GM12878 (cell line): ENCODE data around the gene ACTL7A. TPM values are rescaled to one million over a fixed set of nuclear protein-coding genes. Genes with fewer than 3 reads are reported as not detected.

ENCODE experiments used
- BCL11A ChIP-seq: IDR thresholded peaks from 2 replicates; pipeline ENCODE4 v1.6.1; 2011; ENCODE audit warnings: low read depth, low read length
- MTA2 ChIP-seq: fragments of 450-650 bp; IDR thresholded peaks from 2 replicates; pipeline ENCODE4 v1.6.1; 2016; ENCODE audit warnings: low read depth, mild to moderate bottlenecking, moderate library complexity
- polyA plus RNA-seq, 11 experiments: library from polyadenylated mRNA; depleted of rRNA in 4 of 11; unstranded in 6 of 11; stranded (reverse) in 5 of 11; fragments of >200 nt; fragmentation: Nextera tagmentation in 4 of 11; fragmentation: Illumina TruSeq in 1 of 11; extraction: Ambion mirVana in 4 of 11; extraction: Trizol in 1 of 11; gene quantifications; 1 replicate in 1 of 11; 2 replicates in 10 of 11; pipeline versions ENCODE4 v1.2.1 to v1.2.3, GENCODE V29; 2011 to 2016; ENCODE audit warnings: inconsistent platforms in 2 of 11, missing spikeins in 2 of 11, low read depth in 1 of 11
- total RNA-seq, 4 experiments: library from RNA; depleted of rRNA in 3 of 4; stranded (reverse); fragments of >200 nt in 3 of 4; fragmentation: Illumina TruSeq in 1 of 4; extraction: Trizol in 1 of 4; gene quantifications; 2 replicates each; pipeline versions ENCODE4 v1.2.1 to v1.2.3, GENCODE V29; 2013 to 2021
- TF ChIP-seq, protein P1 (sequence below): fragments of 450-650 bp; formaldehyde crosslinking; IDR thresholded peaks from 2 replicates; pipeline ENCODE4 v1.5.0; 2022; ENCODE audit warnings: mild to moderate bottlenecking, missing genetic modification characterization
- TF ChIP-seq, protein P2 (sequence below): fragments of 450-650 bp; IDR thresholded peaks from 2 replicates; pipeline ENCODE4 v1.6.1; 2018; ENCODE audit warnings: borderline replicate concordance, mild to moderate bottlenecking; ENCODE audit not compliant: partially characterized antibody
- TF ChIP-seq, protein P3 (sequence below): IDR thresholded peaks from 2 replicates; pipeline ENCODE4 v1.6.1; 2011; ENCODE audit warnings: borderline replicate concordance, low read depth, mild to moderate bottlenecking, moderate library complexity, mixed read lengths, low read length; ENCODE audit not compliant: insufficient read depth; ENCODE audit errors: extremely low read length
- TF ChIP-seq, protein P4 (sequence below): fragments of 450-650 bp; IDR thresholded peaks from 2 replicates; pipeline ENCODE4 v1.6.1; 2017; ENCODE audit warnings: mild to moderate bottlenecking, moderate library complexity

ACTL7A gene
- total and polyA plus RNA-seq, 10 of the 15 experiments (the other 5 are each of a cell fraction or from before 2014, with no cell fraction given), result not detected

DNA sequence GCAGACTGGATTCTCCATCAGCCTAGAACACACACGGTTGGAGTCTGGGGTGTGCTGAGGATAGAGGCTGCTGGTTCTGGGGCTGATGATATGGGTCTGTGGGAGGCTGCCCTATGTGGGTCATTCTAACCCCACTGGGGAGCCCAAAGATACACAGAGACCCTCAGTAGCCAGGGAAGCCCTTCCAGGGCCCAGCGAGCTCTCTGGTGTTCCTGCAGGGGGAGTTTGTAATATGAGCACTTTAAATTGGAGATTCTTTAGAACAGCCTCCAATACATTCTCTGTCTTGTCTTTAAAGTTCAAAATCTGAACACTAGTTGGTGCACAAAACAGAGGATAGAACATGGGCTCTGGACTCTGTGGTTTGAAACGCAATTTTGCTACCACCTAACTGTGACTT is 2.4 kb downstream of the ACTL7A start (continued):
- TF ChIP-seq, protein P1, sequence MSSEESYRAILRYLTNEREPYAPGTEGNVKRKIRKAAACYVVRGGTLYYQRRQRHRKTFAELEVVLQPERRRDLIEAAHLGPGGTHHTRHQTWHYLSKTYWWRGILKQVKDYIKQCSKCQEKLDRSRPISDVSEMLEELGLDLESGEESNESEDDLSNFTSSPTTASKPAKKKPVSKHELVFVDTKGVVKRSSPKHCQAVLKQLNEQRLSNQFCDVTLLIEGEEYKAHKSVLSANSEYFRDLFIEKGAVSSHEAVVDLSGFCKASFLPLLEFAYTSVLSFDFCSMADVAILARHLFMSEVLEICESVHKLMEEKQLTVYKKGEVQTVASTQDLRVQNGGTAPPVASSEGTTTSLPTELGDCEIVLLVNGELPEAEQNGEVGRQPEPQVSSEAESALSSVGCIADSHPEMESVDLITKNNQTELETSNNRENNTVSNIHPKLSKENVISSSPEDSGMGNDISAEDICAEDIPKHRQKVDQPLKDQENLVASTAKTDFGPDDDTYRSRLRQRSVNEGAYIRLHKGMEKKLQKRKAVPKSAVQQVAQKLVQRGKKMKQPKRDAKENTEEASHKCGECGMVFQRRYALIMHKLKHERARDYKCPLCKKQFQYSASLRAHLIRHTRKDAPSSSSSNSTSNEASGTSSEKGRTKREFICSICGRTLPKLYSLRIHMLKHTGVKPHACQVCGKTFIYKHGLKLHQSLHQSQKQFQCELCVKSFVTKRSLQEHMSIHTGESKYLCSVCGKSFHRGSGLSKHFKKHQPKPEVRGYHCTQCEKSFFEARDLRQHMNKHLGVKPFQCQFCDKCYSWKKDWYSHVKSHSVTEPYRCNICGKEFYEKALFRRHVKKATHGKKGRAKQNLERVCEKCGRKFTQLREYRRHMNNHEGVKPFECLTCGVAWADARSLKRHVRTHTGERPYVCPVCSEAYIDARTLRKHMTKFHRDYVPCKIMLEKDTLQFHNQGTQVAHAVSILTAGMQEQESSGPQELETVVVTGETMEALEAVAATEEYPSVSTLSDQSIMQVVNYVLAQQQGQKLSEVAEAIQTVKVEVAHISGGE, result no peak
- TF ChIP-seq, protein P2, sequence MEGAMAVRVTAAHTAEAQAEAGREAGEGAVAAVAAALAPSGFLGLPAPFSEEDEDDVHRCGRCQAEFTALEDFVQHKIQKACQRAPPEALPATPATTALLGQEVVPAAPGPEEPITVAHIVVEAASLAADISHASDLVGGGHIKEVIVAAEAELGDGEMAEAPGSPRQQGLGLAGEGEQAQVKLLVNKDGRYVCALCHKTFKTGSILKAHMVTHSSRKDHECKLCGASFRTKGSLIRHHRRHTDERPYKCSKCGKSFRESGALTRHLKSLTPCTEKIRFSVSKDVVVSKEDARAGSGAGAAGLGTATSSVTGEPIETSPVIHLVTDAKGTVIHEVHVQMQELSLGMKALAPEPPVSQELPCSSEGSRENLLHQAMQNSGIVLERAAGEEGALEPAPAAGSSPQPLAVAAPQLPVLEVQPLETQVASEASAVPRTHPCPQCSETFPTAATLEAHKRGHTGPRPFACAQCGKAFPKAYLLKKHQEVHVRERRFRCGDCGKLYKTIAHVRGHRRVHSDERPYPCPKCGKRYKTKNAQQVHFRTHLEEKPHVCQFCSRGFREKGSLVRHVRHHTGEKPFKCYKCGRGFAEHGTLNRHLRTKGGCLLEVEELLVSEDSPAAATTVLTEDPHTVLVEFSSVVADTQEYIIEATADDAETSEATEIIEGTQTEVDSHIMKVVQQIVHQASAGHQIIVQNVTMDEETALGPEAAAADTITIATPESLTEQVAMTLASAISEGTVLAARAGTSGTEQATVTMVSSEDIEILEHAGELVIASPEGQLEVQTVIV, result no peak
- TF ChIP-seq MTA2, result no peak
- TF ChIP-seq, protein P3, sequence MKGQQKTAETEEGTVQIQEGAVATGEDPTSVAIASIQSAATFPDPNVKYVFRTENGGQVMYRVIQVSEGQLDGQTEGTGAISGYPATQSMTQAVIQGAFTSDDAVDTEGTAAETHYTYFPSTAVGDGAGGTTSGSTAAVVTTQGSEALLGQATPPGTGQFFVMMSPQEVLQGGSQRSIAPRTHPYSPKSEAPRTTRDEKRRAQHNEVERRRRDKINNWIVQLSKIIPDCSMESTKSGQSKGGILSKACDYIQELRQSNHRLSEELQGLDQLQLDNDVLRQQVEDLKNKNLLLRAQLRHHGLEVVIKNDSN, result no peak
- TF ChIP-seq, protein P4, sequence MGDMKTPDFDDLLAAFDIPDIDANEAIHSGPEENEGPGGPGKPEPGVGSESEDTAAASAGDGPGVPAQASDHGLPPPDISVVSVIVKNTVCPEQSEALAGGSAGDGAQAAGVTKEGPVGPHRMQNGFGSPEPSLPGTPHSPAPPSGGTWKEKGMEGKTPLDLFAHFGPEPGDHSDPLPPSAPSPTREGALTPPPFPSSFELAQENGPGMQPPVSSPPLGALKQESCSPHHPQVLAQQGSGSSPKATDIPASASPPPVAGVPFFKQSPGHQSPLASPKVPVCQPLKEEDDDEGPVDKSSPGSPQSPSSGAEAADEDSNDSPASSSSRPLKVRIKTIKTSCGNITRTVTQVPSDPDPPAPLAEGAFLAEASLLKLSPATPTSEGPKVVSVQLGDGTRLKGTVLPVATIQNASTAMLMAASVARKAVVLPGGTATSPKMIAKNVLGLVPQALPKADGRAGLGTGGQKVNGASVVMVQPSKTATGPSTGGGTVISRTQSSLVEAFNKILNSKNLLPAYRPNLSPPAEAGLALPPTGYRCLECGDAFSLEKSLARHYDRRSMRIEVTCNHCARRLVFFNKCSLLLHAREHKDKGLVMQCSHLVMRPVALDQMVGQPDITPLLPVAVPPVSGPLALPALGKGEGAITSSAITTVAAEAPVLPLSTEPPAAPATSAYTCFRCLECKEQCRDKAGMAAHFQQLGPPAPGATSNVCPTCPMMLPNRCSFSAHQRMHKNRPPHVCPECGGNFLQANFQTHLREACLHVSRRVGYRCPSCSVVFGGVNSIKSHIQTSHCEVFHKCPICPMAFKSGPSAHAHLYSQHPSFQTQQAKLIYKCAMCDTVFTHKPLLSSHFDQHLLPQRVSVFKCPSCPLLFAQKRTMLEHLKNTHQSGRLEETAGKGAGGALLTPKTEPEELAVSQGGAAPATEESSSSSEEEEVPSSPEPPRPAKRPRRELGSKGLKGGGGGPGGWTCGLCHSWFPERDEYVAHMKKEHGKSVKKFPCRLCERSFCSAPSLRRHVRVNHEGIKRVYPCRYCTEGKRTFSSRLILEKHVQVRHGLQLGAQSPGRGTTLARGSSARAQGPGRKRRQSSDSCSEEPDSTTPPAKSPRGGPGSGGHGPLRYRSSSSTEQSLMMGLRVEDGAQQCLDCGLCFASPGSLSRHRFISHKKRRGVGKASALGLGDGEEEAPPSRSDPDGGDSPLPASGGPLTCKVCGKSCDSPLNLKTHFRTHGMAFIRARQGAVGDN, result no peak
- no peak for TF ChIP-seq BCL11A
